ENCODE measurements around the gene SPDYE4. TPM values are rescaled to one million over a fixed set of nuclear protein-coding genes. Genes with fewer than 3 reads are reported as not detected.

The SPDYE4 gene
- total RNA-seq, 1 experiment from 2014 or later: not detected

DNA sequence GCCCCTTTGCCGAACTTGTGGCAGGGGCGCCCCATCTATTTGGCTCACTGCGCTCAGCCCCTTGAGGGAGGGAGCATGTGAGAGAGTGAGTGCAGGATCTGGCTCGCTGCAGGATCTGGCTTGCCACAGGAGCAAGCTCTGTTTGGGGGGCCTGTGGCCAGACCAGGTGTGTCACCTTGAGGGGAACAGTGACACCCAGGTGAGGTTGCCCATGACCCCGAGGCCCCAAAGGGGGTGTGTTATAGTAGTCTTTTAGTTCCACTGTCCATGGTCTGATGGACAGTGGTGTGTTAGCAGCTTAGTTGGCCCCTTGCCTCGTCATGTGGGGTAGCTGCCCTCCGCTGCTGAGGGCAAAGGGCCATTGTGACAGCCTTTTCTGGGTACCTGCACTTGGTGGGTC is 55.3 kb downstream of the SPDYE4 start (continued):
- TF ChIP-seq ATF1 (CRISPR knock-in tag; IDR thresholded peaks at IDR 0.05): no peak
- TF ChIP-seq RELA (CRISPR knock-in tag; IDR thresholded peaks at IDR 0.05; ENCODE audit: borderline replicate concordance): no peak
- no peak for TF ChIP-seq ZNF423 (CRISPR knock-in tag; IDR thresholded peaks at IDR 0.05)
- TF ChIP-seq OVOL2 (CRISPR knock-in tag; IDR thresholded peaks at IDR 0.05; ENCODE audit: borderline replicate concordance): no peak

DNA sequence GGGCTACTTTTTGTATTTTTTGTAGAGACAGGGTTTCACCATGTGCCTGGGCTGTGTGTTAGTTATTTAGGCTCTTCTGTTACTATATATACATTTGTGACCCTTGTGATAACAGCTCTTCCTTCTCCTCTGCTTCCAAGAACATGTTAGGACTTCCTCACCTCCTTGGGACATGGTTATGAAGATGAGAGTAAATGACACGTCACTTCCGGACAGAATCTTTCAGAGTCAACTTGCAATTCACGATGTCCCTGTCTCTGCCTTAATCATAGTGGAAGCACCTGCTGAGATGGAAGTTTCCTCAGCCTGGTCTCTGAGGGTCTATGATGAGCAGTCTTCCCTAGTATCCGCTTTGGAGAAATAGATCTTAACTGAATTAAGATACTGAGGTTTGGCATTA is 56.6 kb downstream of the SPDYE4 start:
- ATAC-seq (no peak), DNase-seq (ENCODE audit: low spot score) (no peak)
- H3K27me3 Mint-ChIP-seq (ENCODE audit: low read depth): peaks cover 6% of the 10 kb centered on the region
- no peak overlapping the region for H3K27ac Mint-ChIP-seq
- H3K4me3 Mint-ChIP-seq: no peak overlapping the region
- TF ChIP-seq ETV6 (CRISPR knock-in tag; IDR thresholded peaks at IDR 0.05) (no peak), SMAD4 (CRISPR knock-in tag; IDR thresholded peaks at IDR 0.05) (no peak), ESRRA (CRISPR knock-in tag; IDR thresholded peaks at IDR 0.05; ENCODE audit: borderline replicate concordance) (no peak), TEAD4 (CRISPR knock-in tag; IDR thresholded peaks at IDR 0.05) (no peak), NR3C1 (CRISPR knock-in tag; conservative IDR thresholded peaks at IDR 0.05; ENCODE audit: low read depth) (no peak), ZNF671 (CRISPR knock-in tag; IDR thresholded peaks at IDR 0.05) (no peak), GTF2I (CRISPR knock-in tag; conservative IDR thresholded peaks at IDR 0.05) (no peak), NFE2L1 (CRISPR knock-in tag; IDR thresholded peaks at IDR 0.05) (no peak), ZNF232 (CRISPR knock-in tag; IDR thresholded peaks at IDR 0.05) (no peak)
- TF ChIP-seq, protein P1, sequence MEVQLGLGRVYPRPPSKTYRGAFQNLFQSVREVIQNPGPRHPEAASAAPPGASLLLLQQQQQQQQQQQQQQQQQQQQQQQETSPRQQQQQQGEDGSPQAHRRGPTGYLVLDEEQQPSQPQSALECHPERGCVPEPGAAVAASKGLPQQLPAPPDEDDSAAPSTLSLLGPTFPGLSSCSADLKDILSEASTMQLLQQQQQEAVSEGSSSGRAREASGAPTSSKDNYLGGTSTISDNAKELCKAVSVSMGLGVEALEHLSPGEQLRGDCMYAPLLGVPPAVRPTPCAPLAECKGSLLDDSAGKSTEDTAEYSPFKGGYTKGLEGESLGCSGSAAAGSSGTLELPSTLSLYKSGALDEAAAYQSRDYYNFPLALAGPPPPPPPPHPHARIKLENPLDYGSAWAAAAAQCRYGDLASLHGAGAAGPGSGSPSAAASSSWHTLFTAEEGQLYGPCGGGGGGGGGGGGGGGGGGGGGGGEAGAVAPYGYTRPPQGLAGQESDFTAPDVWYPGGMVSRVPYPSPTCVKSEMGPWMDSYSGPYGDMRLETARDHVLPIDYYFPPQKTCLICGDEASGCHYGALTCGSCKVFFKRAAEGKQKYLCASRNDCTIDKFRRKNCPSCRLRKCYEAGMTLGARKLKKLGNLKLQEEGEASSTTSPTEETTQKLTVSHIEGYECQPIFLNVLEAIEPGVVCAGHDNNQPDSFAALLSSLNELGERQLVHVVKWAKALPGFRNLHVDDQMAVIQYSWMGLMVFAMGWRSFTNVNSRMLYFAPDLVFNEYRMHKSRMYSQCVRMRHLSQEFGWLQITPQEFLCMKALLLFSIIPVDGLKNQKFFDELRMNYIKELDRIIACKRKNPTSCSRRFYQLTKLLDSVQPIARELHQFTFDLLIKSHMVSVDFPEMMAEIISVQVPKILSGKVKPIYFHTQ (CRISPR knock-in tag; IDR thresholded peaks at IDR 0.05): no peak
- TF ChIP-seq, protein P2, sequence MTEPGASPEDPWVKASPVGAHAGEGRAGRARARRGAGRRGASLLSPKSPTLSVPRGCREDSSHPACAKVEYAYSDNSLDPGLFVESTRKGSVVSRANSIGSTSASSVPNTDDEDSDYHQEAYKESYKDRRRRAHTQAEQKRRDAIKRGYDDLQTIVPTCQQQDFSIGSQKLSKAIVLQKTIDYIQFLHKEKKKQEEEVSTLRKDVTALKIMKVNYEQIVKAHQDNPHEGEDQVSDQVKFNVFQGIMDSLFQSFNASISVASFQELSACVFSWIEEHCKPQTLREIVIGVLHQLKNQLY (CRISPR knock-in tag; IDR thresholded peaks at IDR 0.05): no peak
- TF ChIP-seq, protein P3, sequence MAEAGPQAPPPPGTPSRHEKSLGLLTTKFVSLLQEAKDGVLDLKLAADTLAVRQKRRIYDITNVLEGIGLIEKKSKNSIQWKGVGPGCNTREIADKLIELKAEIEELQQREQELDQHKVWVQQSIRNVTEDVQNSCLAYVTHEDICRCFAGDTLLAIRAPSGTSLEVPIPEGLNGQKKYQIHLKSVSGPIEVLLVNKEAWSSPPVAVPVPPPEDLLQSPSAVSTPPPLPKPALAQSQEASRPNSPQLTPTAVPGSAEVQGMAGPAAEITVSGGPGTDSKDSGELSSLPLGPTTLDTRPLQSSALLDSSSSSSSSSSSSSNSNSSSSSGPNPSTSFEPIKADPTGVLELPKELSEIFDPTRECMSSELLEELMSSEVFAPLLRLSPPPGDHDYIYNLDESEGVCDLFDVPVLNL (CRISPR knock-in tag; IDR thresholded peaks at IDR 0.05; ENCODE audit: borderline replicate concordance, low read depth): no peak
- peaks cover 22% of the 10 kb centered on the region for H3K4me1 Mint-ChIP-seq
- POLR2A ChIA-PET: no interaction called here
- CTCF ChIA-PET: no interaction called here
- peaks cover 30% of the 10 kb centered on the region for H3K9me3 Mint-ChIP-seq
- H3K36me3 Mint-ChIP-seq: peaks cover 6% of the 10 kb centered on the region

DNA sequence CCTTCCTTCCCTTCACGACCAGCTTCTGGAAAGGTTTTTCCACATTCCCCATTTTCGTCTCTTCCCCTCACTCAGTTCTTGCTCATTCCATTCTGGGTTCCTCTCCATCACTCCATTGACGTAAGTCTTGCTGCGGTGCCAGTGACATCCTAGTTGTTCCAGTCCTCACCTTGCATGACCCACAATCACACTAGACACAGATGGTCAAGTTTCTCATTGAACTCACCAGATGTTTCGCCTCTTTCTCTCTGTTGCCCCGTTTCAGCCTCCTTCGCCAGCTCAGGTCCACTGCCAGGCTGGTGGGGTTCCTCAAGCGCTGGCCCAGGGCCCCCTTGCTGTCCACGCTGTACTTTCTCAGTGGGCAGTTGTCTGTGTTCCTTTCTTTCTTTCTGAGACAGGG is 57.1 kb downstream of the SPDYE4 start:
- POLR2A ChIA-PET: no interaction called here
- H3K9me3 Mint-ChIP-seq: peaks cover 30% of the 10 kb centered on the region
- CTCF ChIA-PET: no interaction called here
- TF ChIP-seq RORB (CRISPR knock-in tag; IDR thresholded peaks at IDR 0.05) (no peak), CREB1 (CRISPR knock-in tag; IDR thresholded peaks at IDR 0.05) (no peak), EMX1 (CRISPR knock-in tag; IDR thresholded peaks at IDR 0.05) (no peak), FOXK1 (CRISPR knock-in tag; IDR thresholded peaks at IDR 0.05) (no peak), HMGA2 (CRISPR knock-in tag; IDR thresholded peaks at IDR 0.05) (no peak), ZNF416 (CRISPR knock-in tag; IDR thresholded peaks at IDR 0.05) (no peak), TCF7 (CRISPR knock-in tag; IDR thresholded peaks at IDR 0.05; ENCODE audit: low read depth) (no peak)
- TF ChIP-seq, protein P4, sequence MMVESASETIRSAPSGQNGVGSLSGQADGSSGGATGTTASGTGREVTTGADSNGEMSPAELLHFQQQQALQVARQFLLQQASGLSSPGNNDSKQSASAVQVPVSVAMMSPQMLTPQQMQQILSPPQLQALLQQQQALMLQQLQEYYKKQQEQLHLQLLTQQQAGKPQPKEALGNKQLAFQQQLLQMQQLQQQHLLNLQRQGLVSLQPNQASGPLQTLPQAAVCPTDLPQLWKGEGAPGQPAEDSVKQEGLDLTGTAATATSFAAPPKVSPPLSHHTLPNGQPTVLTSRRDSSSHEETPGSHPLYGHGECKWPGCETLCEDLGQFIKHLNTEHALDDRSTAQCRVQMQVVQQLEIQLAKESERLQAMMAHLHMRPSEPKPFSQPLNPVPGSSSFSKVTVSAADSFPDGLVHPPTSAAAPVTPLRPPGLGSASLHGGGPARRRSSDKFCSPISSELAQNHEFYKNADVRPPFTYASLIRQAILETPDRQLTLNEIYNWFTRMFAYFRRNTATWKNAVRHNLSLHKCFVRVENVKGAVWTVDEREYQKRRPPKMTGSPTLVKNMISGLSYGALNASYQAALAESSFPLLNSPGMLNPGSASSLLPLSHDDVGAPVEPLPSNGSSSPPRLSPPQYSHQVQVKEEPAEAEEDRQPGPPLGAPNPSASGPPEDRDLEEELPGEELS (CRISPR knock-in tag; IDR thresholded peaks at IDR 0.05): no peak
- TF ChIP-seq, protein P5, sequence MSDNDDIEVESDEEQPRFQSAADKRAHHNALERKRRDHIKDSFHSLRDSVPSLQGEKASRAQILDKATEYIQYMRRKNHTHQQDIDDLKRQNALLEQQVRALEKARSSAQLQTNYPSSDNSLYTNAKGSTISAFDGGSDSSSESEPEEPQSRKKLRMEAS (CRISPR knock-in tag; IDR thresholded peaks at IDR 0.05): no peak
- TF ChIP-seq, protein P6, sequence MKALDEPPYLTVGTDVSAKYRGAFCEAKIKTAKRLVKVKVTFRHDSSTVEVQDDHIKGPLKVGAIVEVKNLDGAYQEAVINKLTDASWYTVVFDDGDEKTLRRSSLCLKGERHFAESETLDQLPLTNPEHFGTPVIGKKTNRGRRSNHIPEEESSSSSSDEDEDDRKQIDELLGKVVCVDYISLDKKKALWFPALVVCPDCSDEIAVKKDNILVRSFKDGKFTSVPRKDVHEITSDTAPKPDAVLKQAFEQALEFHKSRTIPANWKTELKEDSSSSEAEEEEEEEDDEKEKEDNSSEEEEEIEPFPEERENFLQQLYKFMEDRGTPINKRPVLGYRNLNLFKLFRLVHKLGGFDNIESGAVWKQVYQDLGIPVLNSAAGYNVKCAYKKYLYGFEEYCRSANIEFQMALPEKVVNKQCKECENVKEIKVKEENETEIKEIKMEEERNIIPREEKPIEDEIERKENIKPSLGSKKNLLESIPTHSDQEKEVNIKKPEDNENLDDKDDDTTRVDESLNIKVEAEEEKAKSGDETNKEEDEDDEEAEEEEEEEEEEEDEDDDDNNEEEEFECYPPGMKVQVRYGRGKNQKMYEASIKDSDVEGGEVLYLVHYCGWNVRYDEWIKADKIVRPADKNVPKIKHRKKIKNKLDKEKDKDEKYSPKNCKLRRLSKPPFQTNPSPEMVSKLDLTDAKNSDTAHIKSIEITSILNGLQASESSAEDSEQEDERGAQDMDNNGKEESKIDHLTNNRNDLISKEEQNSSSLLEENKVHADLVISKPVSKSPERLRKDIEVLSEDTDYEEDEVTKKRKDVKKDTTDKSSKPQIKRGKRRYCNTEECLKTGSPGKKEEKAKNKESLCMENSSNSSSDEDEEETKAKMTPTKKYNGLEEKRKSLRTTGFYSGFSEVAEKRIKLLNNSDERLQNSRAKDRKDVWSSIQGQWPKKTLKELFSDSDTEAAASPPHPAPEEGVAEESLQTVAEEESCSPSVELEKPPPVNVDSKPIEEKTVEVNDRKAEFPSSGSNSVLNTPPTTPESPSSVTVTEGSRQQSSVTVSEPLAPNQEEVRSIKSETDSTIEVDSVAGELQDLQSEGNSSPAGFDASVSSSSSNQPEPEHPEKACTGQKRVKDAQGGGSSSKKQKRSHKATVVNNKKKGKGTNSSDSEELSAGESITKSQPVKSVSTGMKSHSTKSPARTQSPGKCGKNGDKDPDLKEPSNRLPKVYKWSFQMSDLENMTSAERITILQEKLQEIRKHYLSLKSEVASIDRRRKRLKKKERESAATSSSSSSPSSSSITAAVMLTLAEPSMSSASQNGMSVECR (CRISPR knock-in tag; IDR thresholded peaks at IDR 0.05; ENCODE audit: borderline replicate concordance): no peak

More for the DNA sequence above, 57.1 kb downstream of the SPDYE4 start:
- Mint-ChIP-seq H3K27ac (no peak overlapping the region), H3K4me1 (peaks cover 27% of the 10 kb centered on the region), H3K4me3 (no peak overlapping the region), H3K36me3 (peaks cover 6% of the 10 kb centered on the region), H3K27me3 (ENCODE audit: low read depth) (peaks cover 6% of the 10 kb centered on the region)
- no peak for DNase-seq (ENCODE audit: low spot score)
- ATAC-seq: no peak

All from WTC11 (cell line).